ENCODE measurements around the gene PRKAG2.
"Not testable (repeated sequence)": the region's sequence is repeated elsewhere in the genome, so short reads cannot be mapped to it uniquely, and the experiment has no call there.

PRKAG2 gene

DNA sequence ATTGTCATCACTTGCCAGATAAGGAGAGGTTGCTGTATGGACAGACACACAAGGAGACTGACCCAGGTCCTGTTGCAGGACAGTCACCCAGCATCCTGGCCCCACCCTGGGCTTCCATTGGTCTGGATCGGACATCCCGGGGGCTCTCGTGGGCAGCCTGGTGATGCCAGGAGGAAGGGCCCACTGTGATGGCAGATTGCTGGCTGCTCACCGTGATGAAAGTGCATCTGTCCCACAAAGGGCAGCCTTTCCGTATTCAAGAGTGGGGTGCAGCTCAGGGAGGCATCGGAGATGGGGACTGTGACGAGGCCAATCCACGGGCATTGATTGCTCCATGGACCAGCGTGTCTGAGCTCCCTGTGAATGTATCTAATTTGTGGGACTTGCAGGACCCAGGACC is 41.3 kb downstream of the PRKAG2 start:
- no peak for DNase-seq (ENCODE audit: low spot score)

DNA sequence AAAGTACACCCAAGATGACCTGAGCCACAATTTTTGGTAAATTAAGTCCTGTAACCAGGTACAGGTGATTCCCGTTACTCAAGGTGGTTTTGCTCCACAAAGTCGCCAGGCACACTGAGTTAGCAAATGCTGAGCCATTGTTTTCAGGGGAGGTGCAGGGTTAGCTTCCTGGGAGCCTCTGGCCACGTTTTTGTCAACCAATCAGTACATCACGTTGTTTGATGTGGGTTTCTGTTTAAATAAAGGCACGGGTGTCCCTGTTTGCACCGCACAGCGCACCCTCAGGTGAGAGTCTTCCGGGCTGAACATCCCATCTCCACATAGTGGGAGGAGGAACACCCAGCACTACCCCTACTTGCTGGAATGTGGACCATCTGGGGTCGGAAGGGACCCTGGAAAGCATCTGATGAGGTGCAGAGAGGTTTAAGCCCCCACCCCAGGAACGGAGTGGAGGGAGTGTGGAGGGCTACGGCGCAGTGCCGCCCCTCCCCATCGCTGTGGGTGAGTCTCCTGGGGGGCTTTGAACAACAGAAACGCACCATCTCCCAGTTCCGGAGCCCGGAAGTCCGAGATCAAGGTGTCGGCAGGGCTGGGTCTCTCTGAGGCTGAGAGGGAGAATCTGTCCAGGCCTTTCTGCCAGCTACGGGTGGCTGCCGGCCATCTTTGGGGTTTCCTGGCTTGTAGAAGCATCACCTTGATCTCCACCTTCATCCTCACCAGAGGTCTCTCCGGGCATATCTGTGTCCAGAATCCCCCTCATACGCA is 42.5 kb downstream of the PRKAG2 start:
- DNase-seq (ENCODE audit: low spot score) = no peak

DNA sequence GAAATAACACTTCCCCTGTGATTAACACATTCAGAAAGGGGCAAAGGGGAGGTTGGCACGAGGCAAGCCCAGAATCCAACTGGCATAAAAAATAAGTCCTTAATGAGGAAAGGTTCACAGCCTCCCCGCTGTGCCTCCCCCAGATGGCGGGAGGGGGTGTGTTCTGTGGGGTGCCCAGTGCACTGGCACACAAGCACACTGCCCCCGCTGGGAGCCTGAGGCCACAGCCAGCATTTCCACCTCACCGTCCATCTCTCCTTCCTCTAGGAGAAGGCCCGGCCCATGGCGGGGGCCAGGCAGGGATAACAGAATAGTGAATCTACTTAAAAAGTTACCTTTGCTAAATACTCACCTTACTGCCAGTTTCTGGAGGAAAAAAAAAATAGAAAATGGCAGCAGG is 43.2 kb downstream of the PRKAG2 start:
- DNase-seq (ENCODE audit: low spot score) = no peak

DNA sequence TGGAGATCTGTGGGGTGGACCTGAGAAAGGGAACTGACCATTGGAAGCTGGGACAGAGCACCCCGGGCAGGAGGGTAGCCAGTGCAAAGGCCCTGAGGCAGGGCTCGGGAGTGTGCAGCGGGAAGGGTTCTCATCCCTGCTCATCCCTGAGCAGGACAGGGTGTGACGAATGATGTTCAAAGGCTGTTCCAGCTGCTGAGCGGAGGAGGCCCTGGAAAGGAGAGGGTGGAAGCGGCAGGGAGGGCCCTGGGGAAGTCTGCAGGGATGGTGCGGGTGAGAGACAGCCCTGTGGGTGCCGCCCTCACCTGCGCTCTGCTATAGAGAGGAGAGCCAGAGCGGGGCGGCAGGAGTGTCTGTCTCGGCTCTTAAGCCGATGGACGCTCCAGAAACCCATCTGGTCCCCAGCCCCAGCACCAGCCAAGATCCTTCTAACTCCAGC is 43.7 kb downstream of the PRKAG2 start:
- no peak for DNase-seq (ENCODE audit: low spot score)

DNA sequence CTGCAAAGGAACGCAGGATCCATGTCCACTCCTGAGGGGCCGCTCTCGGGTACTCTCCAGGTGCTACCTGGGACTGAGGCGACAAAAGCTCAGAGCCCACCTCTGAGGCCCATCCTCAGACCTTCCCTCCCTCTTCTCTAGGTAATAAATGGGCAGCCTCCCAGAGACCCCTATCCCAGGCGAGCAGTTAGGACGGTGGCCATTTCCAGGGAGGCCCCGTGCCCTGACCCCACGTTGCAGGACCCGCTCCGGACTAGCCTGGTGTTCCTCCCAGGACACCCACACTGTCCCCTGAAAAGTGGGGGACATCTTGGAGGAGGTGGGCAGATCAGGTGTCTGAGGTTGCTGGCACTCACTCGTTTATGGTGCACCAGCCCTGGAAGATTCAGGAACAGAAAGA is 44.3 kb downstream of the PRKAG2 start:
- DNase-seq (ENCODE audit: low spot score) = no peak

DNA sequence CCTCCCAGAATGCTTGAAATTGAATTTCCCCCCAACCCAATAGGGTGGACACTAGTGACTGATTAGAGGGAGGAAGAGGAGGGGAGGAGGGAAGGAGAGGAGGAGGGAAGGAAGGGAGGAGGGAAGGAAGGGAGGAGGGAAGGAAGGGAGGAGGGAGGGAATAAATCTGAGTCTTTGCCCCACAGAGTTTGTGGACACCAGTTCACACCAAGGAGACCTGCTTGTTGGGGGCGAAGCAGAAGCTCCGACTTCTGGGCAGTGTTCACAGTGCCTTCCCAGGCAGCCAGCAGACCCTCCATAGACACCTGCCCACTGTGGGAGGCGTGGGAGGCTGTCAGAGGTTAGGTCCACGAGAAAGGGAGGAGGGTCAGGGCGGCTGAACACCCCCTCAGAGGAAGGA is 44.8 kb downstream of the PRKAG2 start:
- DNase-seq (ENCODE audit: low spot score) = no peak

DNA sequence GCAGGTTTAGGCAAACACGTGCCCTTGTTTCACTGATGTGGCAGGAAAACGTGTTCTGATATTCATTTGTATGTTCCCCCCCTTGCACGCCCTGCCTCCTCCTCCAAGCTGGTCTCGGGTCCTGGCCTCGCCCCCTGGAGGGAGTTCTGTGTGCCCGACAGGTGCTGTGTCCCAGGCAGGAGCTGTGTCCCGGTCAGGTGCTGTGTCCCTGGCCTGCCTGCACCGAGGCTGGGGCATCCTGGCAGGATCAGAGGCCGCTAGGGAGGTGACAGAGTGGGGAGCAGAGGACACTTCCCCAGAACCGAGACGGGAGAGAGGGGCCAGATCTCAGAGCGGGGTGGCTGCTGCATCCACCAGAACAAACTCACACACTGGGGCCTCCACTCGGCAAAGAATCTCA is 45.3 kb downstream of the PRKAG2 start:
- DNase-seq (ENCODE audit: low spot score) = no peak

DNA sequence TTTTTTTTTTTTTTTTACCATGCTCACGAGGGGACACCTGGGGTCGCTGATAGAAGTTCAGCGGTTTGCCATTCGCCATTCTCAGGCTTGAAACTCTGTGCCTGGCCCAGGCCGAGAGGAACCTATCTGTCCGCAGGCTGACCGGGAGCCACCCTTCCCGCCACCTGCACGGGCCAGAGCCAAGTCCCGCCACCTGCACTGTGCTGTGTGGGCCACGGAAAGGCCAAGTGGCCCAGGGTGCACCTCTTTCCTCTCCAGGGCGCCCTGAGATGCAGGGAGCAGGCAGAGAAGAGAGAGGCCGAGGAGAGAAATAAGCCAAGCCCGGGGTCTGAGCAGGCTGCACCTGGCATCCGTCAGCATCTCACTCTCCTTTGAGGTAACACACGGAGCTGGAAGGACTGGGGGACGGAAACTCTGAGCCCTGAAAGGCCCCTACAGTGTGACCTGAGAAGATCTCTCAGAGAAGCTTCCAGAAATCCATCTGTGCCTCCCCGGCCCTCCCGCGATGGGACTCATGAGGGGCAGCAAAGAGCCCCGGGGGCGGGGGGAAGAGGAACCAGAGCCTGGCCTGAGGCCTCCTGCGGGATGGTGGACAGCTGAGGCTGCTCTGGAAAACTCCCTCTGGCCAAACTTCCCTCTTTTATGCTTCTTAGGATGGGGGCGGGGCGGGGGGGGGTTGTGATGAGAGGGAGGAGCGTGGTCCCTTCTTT is 46.6 kb downstream of the PRKAG2 start:
- no peak for DNase-seq (ENCODE audit: low spot score)

DNA sequence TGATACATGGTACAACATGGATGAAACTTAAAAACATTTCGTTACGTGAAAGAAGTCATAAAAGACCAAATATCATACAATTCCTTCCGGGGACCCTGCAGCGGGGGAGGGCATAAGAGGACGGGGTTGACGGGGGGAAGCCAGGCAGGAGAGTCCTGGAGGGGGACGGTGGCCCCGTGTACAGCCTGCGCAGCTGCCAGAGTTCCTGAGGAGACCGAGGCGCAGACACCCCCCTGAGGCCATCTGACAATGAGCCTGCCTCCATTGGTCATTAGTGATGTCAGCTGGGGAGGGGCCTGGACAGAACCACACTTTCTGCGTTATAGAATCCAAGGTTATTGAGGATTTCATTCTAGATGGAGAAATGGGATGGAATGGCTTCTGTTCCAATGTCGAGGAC is 47.2 kb downstream of the PRKAG2 start:
- DNase-seq (ENCODE audit: low spot score) = no peak

DNA sequence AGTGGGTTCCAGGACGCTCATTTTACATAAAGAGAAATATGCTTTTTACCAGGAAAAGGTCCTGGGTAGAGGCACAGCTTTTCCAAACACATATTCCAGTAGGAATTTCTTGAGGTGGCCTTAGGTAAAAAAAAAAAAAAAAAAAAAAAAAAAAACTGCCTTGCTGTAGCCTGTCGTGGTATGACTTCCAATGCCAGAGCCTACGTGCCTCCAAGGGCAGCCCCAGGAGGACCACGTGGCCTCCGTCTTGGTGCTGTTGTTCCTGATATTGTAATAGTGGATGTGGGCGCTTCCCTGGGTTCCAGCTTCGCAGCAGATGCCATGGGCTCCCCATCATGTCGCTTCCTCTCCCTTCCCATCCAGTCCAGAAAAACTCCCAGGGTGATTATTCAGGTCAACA is 49.3 kb downstream of the PRKAG2 start:
- no peak for DNase-seq (ENCODE audit: low spot score)

DNA sequence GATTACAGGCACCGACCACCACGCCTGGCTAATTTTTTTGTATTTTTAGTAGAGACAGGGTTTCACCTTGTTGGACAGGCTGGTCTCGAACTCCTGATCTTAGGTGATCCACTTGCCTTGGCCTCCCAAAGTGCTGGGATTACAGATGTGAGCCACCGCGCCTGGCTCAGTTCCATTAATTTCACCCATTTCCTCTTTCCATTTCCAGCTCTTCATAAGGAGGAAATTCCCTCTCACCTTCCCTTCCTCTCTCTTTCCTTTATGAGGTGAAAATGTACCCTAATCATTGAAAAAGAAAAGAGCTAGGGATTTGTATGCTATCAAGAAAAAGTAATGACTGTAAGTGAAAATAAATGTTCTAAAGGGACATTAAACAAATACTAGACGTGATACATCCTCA is 50.6 kb downstream of the PRKAG2 start:
- not testable (repeated sequence) for DNase-seq (ENCODE audit: low spot score)

DNA sequence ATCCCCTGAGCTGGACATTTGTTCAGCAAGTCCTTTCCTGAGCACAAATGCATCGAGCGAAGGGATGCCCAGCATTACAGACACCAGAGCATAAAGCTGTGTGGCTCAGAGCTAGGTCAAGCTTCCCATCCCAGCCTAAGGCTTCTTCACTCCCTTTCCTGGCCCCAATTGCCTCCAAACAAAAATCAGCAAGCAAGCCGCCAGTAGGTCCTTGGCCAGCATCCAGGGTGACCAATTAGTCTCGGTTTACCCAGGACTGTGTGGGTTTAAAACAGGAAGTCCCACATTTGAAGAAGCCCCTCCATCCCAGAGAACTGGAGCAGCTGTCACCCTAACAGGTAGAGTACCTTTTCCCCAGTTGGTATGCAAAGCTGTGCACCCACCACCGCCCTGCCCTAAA is 51.2 kb downstream of the PRKAG2 start:
- no peak for DNase-seq (ENCODE audit: low spot score)

DNA sequence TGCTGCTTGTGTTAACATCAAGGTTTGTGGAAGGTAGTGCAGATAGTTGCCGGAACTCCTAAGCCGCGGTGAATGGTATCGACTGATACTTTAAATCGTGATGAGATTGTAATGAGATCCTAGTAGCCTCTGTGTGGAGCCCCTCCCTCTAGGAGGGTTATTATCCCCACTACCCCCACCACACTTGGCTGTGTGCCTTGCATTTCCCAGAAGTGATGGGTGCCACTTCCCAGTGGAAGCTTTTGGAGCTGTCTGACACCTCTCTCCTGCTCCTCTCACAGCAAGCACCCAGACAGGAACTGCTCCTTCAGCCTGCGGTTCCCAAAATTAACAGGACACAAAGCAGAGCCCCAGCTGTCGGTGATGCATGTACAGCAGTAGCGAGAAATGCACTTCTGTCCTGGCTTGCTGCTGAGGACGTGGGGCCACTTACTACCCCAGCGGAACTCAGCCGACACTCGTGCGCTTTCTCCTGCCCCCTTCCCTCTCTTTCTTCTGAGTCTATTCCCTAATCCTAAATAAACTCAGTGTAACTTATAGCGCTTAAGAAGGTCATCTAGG is 52.5 kb downstream of the PRKAG2 start:
- no peak for DNase-seq (ENCODE audit: low spot score)

DNA sequence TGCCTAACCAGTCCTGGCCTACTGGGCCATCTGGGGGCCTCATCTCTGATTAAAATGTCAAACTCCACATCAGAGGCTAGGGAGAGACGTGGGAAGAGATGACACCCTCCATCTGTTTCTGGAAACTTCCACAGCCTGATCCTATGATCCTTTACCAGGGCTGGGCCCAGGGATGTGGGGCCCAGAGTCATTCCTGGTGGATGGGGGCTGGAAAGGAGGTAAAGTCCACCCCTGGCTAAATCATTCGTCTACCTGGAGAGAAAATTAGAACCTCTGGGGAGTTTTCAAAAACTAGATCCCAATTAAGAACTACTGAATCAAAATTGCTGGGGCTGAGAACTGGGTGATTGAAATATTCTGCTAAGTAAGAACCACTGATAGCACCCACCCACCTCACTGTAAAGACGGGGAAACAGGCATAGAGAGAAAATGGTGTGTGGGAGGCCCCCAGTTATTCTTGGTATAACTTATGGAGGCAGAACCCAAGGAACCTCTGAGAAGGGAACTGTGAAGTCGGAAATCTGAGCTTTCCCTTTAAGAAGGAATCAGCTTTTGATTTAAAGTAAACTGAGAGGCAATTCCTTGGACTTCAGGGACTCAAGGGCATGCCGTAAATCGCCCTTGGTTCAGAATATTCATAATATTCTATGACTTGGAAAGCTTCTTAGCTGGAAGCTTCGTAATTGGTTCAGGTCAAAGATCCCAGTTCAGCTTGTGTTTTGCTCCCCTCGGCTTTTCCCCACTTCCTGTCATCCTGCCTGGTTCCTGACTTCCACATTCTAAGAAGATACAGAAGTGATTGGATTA is 53.1 kb downstream of the PRKAG2 start:
- no peak for DNase-seq (ENCODE audit: low spot score)

DNA sequence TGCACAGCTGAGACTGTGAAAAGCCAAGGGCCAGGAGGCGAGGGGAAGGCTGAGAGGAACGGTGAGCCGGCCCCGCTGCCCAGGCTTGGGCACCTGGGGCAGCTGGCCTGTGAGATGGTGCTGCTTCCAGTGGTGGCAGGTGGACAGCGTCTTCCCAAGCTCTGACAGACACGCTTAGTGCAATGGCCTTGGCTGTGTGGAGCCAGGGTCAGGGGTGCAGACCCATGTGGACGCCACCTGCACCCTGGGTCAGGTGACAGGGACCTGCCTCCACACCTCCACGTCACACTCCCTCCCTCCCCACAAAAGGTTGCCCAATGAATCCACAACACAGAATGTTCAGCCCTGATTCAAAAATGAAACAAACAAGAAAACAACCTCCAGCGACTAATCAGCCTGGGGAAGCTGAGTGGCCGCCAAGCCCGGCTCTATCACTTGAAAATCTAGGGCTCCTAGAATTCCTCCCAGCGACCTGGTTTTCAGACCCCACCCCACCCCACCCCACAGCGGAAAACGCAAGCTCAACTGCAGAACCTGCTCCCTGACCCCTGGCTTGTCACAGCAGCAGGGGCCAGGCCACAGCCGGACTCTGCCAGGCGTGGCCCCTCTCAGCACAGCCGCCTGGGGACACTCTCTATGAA is 54.3 kb downstream of the PRKAG2 start:
- no peak for DNase-seq (ENCODE audit: low spot score)

DNA sequence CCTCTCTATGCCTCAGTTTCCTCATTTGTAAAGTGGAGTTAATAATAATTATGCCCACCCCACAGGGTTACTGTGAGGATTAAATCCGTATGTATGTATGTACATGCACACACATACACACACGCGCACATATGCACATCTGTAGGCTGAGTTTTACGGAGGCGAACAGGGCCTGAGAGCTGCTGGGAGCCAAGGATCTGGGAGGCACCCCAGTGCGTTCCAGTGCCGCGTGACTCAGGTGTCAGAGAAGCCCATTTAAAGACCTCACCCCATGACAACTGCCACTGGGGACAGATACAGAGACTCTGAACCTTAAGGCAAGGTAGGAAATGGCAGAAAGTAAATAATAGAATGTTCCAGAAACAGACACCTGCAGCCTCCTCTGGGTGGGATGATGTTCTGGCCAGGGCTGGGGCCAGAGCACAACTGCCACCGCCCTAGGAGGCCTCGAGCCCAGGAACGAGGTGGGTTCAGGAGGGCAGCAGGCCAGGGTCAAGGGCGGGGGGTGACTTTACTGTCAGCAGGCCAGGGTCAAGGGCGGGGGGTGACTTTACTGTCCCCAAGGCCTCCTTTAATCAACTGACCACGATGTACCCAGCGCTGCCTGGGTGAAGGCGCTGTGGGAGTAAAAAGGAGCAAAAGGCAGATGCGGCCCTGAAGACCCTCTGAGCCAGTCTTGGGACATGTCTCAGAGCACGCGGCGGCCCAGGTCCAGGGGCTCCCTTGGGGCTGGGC is 54.9 kb downstream of the PRKAG2 start:
- no peak for DNase-seq (ENCODE audit: low spot score)

DNA sequence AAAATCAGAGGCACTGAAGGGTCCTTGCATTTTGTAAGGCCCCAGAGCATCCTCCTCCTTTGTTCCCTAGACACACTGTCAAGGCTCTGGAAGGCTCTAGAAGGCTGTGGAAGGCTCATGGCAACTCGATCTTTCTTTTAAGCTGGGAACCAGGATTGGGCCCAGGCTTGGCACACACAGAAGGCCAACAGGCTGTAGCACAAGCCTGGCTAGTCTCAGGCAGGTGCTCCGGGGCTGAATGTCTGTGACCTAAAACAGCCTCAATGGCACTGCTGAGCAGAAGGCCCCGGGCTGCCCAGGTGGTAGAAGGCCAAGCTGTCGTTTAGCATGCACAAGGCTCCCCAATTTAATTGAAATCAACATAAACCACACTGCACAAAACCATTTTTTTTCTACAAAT is 55.7 kb downstream of the PRKAG2 start:
- DNase-seq (ENCODE audit: low spot score) = no peak

DNA sequence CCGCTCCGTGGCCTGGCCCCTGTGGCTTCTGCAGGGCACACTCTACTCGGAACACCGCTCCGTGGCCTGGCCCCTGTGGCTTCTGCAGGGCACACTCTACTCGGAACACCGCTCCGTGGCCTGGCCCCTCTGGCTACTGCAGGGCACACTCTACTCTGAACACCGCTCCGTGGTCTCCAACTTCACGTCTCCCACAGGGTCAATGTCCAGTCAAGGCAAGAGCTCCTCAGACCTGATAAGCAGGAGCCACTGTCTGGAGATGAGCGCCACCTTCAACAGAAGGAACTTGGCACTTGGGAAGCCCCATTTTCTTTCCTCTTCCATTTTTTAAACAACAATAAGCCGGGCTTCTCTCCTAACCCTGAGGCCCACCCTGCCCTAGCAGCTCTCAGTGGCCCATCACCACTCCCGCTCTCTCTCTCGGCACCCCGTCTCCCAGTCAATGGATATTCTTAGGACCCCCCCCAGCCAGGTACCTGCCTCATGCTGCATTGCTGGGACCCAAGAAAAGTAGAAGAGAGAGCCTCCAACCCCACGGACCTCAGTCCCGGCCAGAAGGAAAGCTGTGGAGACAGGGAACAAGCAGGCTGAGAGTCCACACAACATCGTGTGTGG is 56.3 kb downstream of the PRKAG2 start:
- DNase-seq (ENCODE audit: low spot score) = no peak

DNA sequence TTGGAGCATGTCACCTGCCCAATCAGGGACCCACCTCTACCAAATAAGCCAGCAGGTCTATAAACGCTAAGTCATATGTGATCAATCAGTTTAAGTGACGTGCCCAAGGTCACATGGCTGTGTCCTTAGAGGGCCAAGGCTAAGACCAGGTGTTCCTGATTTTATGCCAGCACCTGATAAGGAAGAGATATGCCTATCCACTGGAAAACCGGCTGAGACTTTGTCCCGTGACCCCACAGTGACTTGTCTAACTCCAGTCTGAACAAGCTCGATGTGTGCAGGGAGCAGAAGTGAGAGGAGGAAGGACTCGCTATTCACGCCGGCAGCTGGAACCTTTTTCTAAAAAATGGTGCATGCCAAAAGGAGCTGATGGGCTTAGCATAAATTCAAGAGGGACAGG is 57.0 kb downstream of the PRKAG2 start:
- DNase-seq (ENCODE audit: low spot score) = no peak

DNA sequence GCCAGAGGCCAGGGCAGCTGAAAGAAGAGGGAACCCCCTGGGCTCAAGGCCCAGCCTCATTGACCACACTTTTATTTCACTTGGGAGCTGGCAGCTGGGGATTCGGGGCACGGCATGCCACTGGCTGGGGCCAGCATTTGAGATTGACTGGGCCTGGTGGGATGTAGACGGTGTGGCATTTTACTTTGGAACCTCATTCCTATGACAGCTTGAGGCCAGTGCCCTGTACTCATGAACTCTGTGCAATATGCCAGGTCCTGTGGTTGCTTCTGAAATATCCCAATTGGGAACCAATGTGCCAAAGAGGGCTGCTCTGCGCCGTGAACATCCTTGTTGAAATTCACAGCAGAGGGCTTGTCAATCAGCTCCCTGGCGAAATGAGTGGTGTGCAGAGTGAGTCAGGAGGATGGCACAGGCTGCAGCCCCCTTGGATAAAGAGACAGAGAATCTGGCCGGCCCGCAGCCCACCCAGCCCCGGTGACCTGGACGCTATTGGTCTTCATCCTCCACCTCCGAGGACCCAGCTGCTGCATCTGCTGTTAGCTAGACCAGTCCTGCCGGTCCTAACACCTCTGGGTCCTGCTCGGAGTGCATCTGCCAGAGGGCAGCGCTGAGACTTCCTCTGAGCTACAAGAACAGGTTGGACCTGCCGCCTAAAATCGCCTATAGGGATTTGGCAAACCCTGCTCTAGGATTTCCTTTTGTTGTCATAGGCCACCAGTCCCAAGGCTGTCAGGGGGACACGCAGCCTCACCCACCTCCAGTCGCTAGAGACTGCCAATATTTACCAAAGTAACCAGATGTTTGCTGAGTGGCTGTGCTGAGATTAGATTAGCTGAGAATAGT is 58.0 kb downstream of the PRKAG2 start:
- DNase-seq (ENCODE audit: low spot score) = no peak

Measured in SK-N-DZ (cell line).